ENCODE results near the gene CACNB2. TPM values are rescaled to one million over a fixed set of nuclear protein-coding genes. Genes with fewer than 3 reads are reported as not detected.

Gene CACNB2
- total RNA-seq, 4 donors from 2014 or later: 73.5 to 108 (median 87.2) TPM

DNA sequence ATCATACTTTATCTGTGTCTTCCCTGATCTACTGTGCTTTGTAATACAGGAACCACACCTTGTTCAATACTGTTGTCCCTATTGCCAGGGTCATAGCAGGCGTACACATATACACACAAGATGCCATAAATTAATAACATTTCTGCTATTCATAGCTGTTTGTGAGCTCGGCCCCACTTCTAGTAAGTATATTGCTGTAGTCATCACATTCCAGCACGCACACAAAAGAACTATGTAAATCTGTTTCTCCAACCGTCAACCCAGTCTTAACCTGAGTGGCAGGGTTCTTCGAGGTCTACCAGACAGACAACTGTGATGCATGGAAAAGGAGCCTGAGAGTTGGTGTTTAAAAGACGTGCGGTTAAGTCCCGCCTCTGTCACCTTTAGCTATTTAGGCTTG lies 5.7 kb upstream of the CACNB2 start:
- no peak overlapping the region for H3K4me3 ChIP-seq
- no peak overlapping the region for H3K27ac ChIP-seq (replicated peaks in 1 of 4)
- H3K9me3 ChIP-seq: no peaks in the 10 kb centered on the region
- peaks cover 2 to 11% (median 7%) of the 10 kb centered on the region in 4 donors for H3K4me1 ChIP-seq
- no peaks in the 10 kb centered on the region for H3K27me3 ChIP-seq
- no peak for TF ChIP-seq POLR2A (IDR thresholded peaks at IDR 0.05; ENCODE audit: low read depth)
- TF ChIP-seq EP300 (IDR thresholded peaks at IDR 0.05): no peak
- TF ChIP-seq, protein P1, sequence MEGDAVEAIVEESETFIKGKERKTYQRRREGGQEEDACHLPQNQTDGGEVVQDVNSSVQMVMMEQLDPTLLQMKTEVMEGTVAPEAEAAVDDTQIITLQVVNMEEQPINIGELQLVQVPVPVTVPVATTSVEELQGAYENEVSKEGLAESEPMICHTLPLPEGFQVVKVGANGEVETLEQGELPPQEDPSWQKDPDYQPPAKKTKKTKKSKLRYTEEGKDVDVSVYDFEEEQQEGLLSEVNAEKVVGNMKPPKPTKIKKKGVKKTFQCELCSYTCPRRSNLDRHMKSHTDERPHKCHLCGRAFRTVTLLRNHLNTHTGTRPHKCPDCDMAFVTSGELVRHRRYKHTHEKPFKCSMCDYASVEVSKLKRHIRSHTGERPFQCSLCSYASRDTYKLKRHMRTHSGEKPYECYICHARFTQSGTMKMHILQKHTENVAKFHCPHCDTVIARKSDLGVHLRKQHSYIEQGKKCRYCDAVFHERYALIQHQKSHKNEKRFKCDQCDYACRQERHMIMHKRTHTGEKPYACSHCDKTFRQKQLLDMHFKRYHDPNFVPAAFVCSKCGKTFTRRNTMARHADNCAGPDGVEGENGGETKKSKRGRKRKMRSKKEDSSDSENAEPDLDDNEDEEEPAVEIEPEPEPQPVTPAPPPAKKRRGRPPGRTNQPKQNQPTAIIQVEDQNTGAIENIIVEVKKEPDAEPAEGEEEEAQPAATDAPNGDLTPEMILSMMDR (IDR thresholded peaks at IDR 0.05): no peak
- no peak for TF ChIP-seq POLR2AphosphoS5 (IDR thresholded peaks at IDR 0.05)
- WGBS: 95% methylated on average over 8 of the region's 8 CpGs
- no peaks in the 10 kb centered on the region for H3K36me3 ChIP-seq
- DNase-seq (ENCODE audit: extremely low spot score): no peak
- intact Hi-C loops (cut with DNase I): loop anchor here (10.0 kb wide), 1 partner anchor 220 kb away; no protein-coding TSS in a partner anchor

DNA sequence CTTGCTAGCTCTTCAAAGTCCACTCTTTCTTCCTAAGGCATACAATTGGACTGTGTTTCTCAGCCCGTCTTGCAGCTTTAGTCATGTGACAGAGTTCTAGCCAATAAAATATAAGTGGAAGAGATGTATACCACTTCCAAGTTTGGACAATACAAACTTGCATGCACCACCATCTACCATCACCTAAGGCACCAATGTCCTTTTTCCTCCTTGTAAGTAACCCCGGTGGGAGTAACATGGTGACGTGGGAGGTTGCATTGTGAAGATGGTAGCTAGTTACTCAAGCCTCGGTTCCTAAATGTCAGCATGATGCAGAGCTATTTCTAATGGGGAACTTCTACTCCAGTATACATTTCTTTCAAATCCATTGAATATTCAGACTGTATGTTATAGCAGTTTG lies 5.3 kb upstream of the CACNB2 start:
- 84% methylated on average over 4 of the region's 4 CpGs for WGBS
- no peaks in the 10 kb centered on the region for H3K9me3 ChIP-seq
- H3K27ac ChIP-seq (replicated peaks in 1 of 4): no peak overlapping the region
- no peaks in the 10 kb centered on the region for H3K36me3 ChIP-seq
- intact Hi-C loops (cut with DNase I): loop anchor here (10.0 kb wide), 1 partner anchor 220 kb away; no protein-coding TSS in a partner anchor
- no peak for DNase-seq (ENCODE audit: extremely low spot score)
- TF ChIP-seq, protein P1 (IDR thresholded peaks at IDR 0.05): no peak
- TF ChIP-seq POLR2AphosphoS5 (IDR thresholded peaks at IDR 0.05): no peak
- no peak for TF ChIP-seq POLR2A (IDR thresholded peaks at IDR 0.05; ENCODE audit: low read depth)
- TF ChIP-seq EP300 (IDR thresholded peaks at IDR 0.05): no peak
- H3K4me1 ChIP-seq: peaks cover 6 to 15% (median 11%) of the 10 kb centered on the region in 4 donors
- H3K27me3 ChIP-seq: peaks cover 0 to 1% (median 0%) of the 10 kb centered on the region in 4 donors
- H3K4me3 ChIP-seq: no peak overlapping the region

- Histone ChIP-seq H3K4me1 (peaks cover 8 to 28% (median 18%) of the 10 kb centered on the region in 4 donors), H3K36me3 (no peaks in the 10 kb centered on the region), H3K9me3 (no peaks in the 10 kb centered on the region), H3K27ac (replicated peaks in 1 of 4) (no peak overlapping the region), H3K27me3 (peaks cover 0 to 14% (median 0%) of the 10 kb centered on the region in 4 donors), H3K4me3 (no peak overlapping the region)
- DNase-seq (ENCODE audit: extremely low spot score): no peak
- 71% methylated on average over 8 of the region's 8 CpGs for WGBS
- intact Hi-C loops (cut with DNase I): loop anchor here (10.0 kb wide), 1 partner anchor 221 kb away; no protein-coding TSS in a partner anchor
- no peak for TF ChIP-seq EP300 (IDR thresholded peaks at IDR 0.05)
- TF ChIP-seq, protein P1 (IDR thresholded peaks at IDR 0.05): no peak
- no peak for TF ChIP-seq POLR2AphosphoS5 (IDR thresholded peaks at IDR 0.05)
- no peak for TF ChIP-seq POLR2A (IDR thresholded peaks at IDR 0.05; ENCODE audit: low read depth)
These were observed 4.0 kb upstream of the CACNB2 start for GRCh38 chr10:18136073-18136791.

DNA sequence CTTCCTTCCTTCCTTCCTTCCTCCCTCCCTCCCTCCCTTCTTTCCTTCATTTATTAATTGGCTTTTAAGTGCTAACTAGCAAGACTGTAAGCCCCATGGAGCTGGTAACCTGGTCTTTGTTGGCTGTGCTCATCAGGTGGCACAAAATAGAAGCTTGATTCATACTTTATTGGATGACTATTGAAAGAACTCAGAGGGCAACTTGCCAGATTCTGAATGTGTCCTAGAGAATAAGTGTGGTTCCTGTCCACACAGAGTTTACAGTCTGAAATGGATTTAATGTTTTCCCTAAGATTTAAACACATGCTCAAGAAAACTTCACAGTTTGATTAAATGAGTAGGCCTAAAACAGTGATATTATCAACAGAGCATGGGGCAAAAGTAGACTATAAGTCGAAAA lies 3.1 kb upstream of the CACNB2 start:
- TF ChIP-seq, protein P1 (IDR thresholded peaks at IDR 0.05): no peak
- TF ChIP-seq POLR2A (IDR thresholded peaks at IDR 0.05; ENCODE audit: low read depth): no peak
- no peak for TF ChIP-seq POLR2AphosphoS5 (IDR thresholded peaks at IDR 0.05)
- no peak for TF ChIP-seq EP300 (IDR thresholded peaks at IDR 0.05)
- Histone ChIP-seq H3K27me3 (peaks cover 0 to 14% (median 0%) of the 10 kb centered on the region in 4 donors), H3K4me1 (peaks cover 8 to 28% (median 18%) of the 10 kb centered on the region in 4 donors), H3K4me3 (no peak overlapping the region), H3K36me3 (no peaks in the 10 kb centered on the region), H3K9me3 (no peaks in the 10 kb centered on the region), H3K27ac (replicated peaks in 1 of 4) (no peak overlapping the region)
- 3% methylated on average over 1 of the region's 1 CpG for WGBS
- DNase-seq (ENCODE audit: extremely low spot score): no peak
- intact Hi-C loops (cut with DNase I): loop anchor here (10.0 kb wide), 1 partner anchor 222 kb away; no protein-coding TSS in a partner anchor

Data from esophagus muscularis mucosa (tissue), 4 donors.